Panc1 (cell line): ENCODE data around the gene TMEM244.

Experiments used
- CTCF ChIP-seq: fragments of 450-650 bp; IDR thresholded peaks from 2 replicates; pipeline ENCODE4 v1.5.1; 2017; ENCODE audit warnings: mild to moderate bottlenecking
- POLR2AphosphoS5 ChIP-seq: IDR thresholded peaks from 2 replicates; pipeline ENCODE4 v1.6.1; 2012; ENCODE audit warnings: mild to moderate bottlenecking, low read depth, low read length, moderate library complexity
- REST ChIP-seq, 2 experiments: IDR thresholded peaks; 2 replicates each; pipeline ENCODE4 v1.6.1; 2011 to 2012; ENCODE audit warnings: low read depth in 2 of 2, control low read depth in 1 of 2, low read length in 1 of 2, mild to moderate bottlenecking in 1 of 2, moderate library complexity in 1 of 2; ENCODE audit not compliant: insufficient read depth in 1 of 2
- SIN3A ChIP-seq: IDR thresholded peaks from 2 replicates; pipeline ENCODE4 v1.6.1; 2012; ENCODE audit warnings: low read depth, mild to moderate bottlenecking, low read length, moderate library complexity, borderline replicate concordance; ENCODE audit not compliant: insufficient read depth
- TCF7L2 ChIP-seq: IDR thresholded peaks from 2 replicates; pipeline ENCODE4 v1.6.1; 2011; ENCODE audit warnings: mild to moderate bottlenecking, low read depth, low read length, inconsistent platforms

- no peak for TF ChIP-seq CTCF
- TF ChIP-seq REST (IDR thresholded peaks at IDR 0.05; ENCODE audit: insufficient read depth in 1 of 2, low read depth in 2 of 2, low read length in 1 of 2) = no peak
- no peak for TF ChIP-seq TCF7L2
- TF ChIP-seq SIN3A = no peak
- no peak for TF ChIP-seq POLR2AphosphoS5
Measured at GRCh38 chr6:129785047-129785755, 75.9 kb downstream of the TMEM244 start.
